ENCODE measurements around the gene GIGYF2. TPM values are rescaled to one million over a fixed set of nuclear protein-coding genes. Genes with fewer than 3 reads are reported as not detected.

The GIGYF2 gene
- polyA plus RNA-seq, 1 donor from 2014 or later, result 52.6 TPM

DNA sequence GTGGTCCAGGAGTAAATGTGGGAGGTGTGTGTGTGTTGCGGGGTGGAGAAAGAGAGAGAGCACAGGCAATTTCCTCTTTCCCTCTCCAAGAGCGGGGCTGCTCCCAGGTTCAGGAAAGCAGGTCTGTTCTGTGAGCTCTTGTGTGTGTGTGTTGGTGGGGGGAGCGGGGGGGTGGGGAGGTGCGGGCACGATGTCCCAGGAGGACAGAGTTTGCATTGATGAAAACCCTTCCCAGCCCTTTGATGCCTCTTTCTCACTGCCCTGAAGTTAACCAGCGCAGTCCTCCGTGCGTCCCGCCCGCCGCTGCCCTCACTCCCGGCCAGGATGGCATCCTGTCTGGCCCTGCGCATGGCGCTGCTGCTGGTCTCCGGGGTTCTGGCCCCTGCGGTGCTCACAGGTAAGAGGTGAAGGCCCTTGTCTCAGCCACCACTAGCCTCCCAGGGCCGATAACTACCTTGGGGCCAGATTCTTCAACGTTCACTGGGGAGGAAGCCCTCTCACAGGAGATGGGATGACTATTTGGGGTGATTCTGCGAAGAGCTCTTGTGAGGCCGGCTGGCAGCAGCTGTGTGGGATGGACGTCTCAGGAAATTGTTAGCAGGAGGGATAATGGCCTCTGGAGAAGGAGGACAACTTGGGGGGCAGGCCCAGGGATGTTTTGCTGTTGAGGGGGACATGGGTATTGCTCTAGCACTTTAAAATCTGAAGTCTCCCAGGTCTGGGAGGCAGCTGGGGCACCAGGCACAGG, 173.1 kb downstream of the GIGYF2 start, which contains the start of gene SNORC:
TSS of gene SNORC (plus strand) at position 247 of the 748 bp plus-strand sequence. CDS start at position 325, 78 bp downstream.
- no peak within 1 kb of the TSS for H3K4me2 ChIP-seq (ENCODE audit: low read length)
- no peak within 1 kb of the TSS for H3K4me3 ChIP-seq (ENCODE audit: low read length)
- TF ChIP-seq REST (IDR thresholded peaks at IDR 0.05; ENCODE audit: borderline replicate concordance), result no peak
- H4K20me1 ChIP-seq (ENCODE audit: insufficient read depth), result no peaks in the 10 kb centered on the region
- H3K9me3 ChIP-seq (ENCODE audit: low read length), result no peaks in the 10 kb centered on the region
- H3K9ac ChIP-seq (ENCODE audit: low read length), result no peak within 1 kb of the TSS
- no peak within 1 kb of the TSS for H3K27ac ChIP-seq (ENCODE audit: low read length)
- H3K36me3 ChIP-seq (ENCODE audit: insufficient read depth, low read length), result no peaks in the 10 kb centered on the region
- H2AFZ ChIP-seq (ENCODE audit: low read depth, low read length), result no peak within 1 kb of the TSS
- no peaks in the 10 kb centered on the region for H3F3A ChIP-seq (ENCODE audit: insufficient read depth, low read length, poor library complexity, severe bottlenecking)
- H3K79me2 ChIP-seq (replicated peaks; ENCODE audit: insufficient read depth, low read length), result no peaks in the 10 kb centered on the region
- H3K9me2 ChIP-seq (ENCODE audit: insufficient read depth, low read length), result no peaks in the 10 kb centered on the region
- H3K27me3 ChIP-seq (ENCODE audit: insufficient read depth, low read depth, low read length), result peaks cover 6% of the 10 kb centered on the region

DNA sequence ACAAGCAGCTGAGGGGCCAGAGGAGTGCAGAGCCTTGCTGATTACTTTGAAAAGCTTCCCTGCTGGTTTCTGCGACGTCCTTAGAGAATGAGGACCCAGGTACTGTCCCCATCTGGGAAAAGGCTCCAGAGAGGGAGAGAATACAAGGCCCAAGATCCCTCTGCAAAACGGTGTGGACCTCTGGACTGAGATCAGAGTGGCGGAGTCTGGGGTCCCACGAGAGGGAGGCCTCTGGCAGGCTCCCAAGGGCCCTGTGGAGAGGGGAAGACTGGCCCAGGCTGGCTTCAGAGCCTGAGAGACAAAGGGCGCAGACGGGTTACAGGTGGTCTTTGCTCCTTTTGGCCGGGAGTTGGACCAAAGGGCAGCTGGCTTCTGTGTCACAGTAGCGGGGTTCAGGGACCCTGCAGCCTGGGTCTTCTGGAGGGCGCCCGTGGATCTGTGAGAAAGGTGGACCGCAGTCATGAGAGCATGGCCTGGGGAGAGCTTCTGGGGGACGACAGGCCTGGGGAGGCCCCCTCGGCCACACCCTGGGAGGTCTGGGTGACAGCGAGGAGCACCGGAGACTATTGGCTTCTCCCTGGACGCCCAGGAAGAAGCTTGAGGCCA, 173.7 kb downstream of the GIGYF2 start:
- Histone ChIP-seq H3K36me3 (ENCODE audit: insufficient read depth, low read length) (no peaks in the 10 kb centered on the region), H3K27me3 (ENCODE audit: insufficient read depth, low read depth, low read length) (peaks cover 13% of the 10 kb centered on the region), H3K9me3 (ENCODE audit: low read length) (no peaks in the 10 kb centered on the region), H3K79me2 (replicated peaks; ENCODE audit: insufficient read depth, low read length) (no peaks in the 10 kb centered on the region), H3K27ac (ENCODE audit: low read length) (no peak overlapping the region), H3K9me2 (ENCODE audit: insufficient read depth, low read length) (no peaks in the 10 kb centered on the region), H3K9ac (ENCODE audit: low read length) (no peak overlapping the region), H2AFZ (ENCODE audit: low read depth, low read length) (no peak overlapping the region), H4K20me1 (ENCODE audit: insufficient read depth) (no peaks in the 10 kb centered on the region), H3K4me3 (ENCODE audit: low read length) (no peak overlapping the region), H3F3A (ENCODE audit: insufficient read depth, low read length, poor library complexity, severe bottlenecking) (no peaks in the 10 kb centered on the region), H3K4me2 (ENCODE audit: low read length) (no peak overlapping the region)
- no peak for TF ChIP-seq MXI1 (conservative IDR thresholded peaks at IDR 0.05; ENCODE audit: poor library complexity, severe bottlenecking)
- no peak for TF ChIP-seq EP300 (conservative IDR thresholded peaks at IDR 0.05; ENCODE audit: poor library complexity, severe bottlenecking)
- no peak for TF ChIP-seq SMC3 (conservative IDR thresholded peaks at IDR 0.05; ENCODE audit: poor library complexity)
- no peak for TF ChIP-seq POLR2AphosphoS5 (IDR thresholded peaks at IDR 0.05)
- TF ChIP-seq TAF1 (IDR thresholded peaks at IDR 0.05; ENCODE audit: low read depth), result no peak
- TF ChIP-seq, protein P1, sequence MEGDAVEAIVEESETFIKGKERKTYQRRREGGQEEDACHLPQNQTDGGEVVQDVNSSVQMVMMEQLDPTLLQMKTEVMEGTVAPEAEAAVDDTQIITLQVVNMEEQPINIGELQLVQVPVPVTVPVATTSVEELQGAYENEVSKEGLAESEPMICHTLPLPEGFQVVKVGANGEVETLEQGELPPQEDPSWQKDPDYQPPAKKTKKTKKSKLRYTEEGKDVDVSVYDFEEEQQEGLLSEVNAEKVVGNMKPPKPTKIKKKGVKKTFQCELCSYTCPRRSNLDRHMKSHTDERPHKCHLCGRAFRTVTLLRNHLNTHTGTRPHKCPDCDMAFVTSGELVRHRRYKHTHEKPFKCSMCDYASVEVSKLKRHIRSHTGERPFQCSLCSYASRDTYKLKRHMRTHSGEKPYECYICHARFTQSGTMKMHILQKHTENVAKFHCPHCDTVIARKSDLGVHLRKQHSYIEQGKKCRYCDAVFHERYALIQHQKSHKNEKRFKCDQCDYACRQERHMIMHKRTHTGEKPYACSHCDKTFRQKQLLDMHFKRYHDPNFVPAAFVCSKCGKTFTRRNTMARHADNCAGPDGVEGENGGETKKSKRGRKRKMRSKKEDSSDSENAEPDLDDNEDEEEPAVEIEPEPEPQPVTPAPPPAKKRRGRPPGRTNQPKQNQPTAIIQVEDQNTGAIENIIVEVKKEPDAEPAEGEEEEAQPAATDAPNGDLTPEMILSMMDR (IDR thresholded peaks at IDR 0.05; ENCODE audit: poor library complexity, severe bottlenecking), result no peak
- no peak for TF ChIP-seq RAD21 (conservative IDR thresholded peaks at IDR 0.05)
- TF ChIP-seq EZH2 (IDR thresholded peaks at IDR 0.05; ENCODE audit: borderline replicate concordance, insufficient read depth, low read length, poor library complexity, severe bottlenecking), result no peak
- TF ChIP-seq REST (IDR thresholded peaks at IDR 0.05; ENCODE audit: borderline replicate concordance), result no peak

Measured in neural cell (in vitro differentiated cells).